SK-N-SH treated with all-trans-retinoic acid at 6 μM for 48 hours (cell line): ENCODE data around the gene SMC6.

ENCODE experiments used
- ARNTL ChIP-seq: fragments of 450-650 bp; formaldehyde crosslinking; IDR thresholded peaks from 2 replicates; pipeline ENCODE4 v1.5.0; 2020; ENCODE audit warnings: low read depth, mild to moderate bottlenecking, moderate library complexity, borderline replicate concordance
- BACH2 ChIP-seq: fragments of 250-450 bp; sonication (Bioruptor Pico); IDR thresholded peaks from 2 replicates; pipeline ENCODE4 v1.9.0; 2021; ENCODE audit warnings: mild to moderate bottlenecking, borderline replicate concordance
- CREB5 ChIP-seq: fragments of 250-450 bp; sonication (Bioruptor Pico); IDR thresholded peaks from 2 replicates; pipeline ENCODE4 v1.5.1; 2020; ENCODE audit warnings: low read depth, mild to moderate bottlenecking, moderate library complexity
- ESRRG ChIP-seq: fragments of 250-450 bp; sonication (Bioruptor Pico); IDR thresholded peaks from 2 replicates; pipeline ENCODE4 v1.6.1; 2021; ENCODE audit warnings: mild to moderate bottlenecking
- GLIS3 ChIP-seq: fragments of 250-450 bp; sonication (Bioruptor Pico); IDR thresholded peaks from 2 replicates; pipeline ENCODE4 v1.5.0; 2020; ENCODE audit warnings: mild to moderate bottlenecking, moderate library complexity
- OSR1 ChIP-seq: fragments of 250-450 bp; sonication (Bioruptor Pico); IDR thresholded peaks from 2 replicates; pipeline ENCODE4 v1.8.0; 2022; ENCODE audit warnings: moderate library complexity, mild to moderate bottlenecking, inconsistent platforms
- PATZ1 ChIP-seq: fragments of 250-450 bp; sonication (Bioruptor Pico); IDR thresholded peaks from 2 replicates; pipeline ENCODE4 v1.8.0; 2020; ENCODE audit warnings: mild to moderate bottlenecking, moderate library complexity, borderline replicate concordance
- POU6F1 ChIP-seq: fragments of 250-450 bp; sonication (Bioruptor Pico); IDR thresholded peaks from 2 replicates; pipeline ENCODE4 v1.8.0; 2021; ENCODE audit warnings: low read depth, mild to moderate bottlenecking, moderate library complexity, borderline replicate concordance
- SNAI2 ChIP-seq: fragments of 250-450 bp; sonication (Bioruptor Pico); IDR thresholded peaks from 2 replicates; pipeline ENCODE4 v1.5.0; 2020; ENCODE audit warnings: mild to moderate bottlenecking, moderate library complexity
- TOX ChIP-seq: fragments of 250-450 bp; sonication (Bioruptor Pico); IDR thresholded peaks from 2 replicates; pipeline ENCODE4 v1.8.0; 2021; ENCODE audit warnings: mild to moderate bottlenecking, moderate library complexity, borderline replicate concordance
- TSHZ2 ChIP-seq: fragments of 250-450 bp; sonication (Bioruptor Pico); IDR thresholded peaks from 2 replicates; pipeline ENCODE4 v1.5.0; 2020; ENCODE audit warnings: mild to moderate bottlenecking, moderate library complexity
- ZFP3 ChIP-seq: fragments of 250-450 bp; sonication (Bioruptor Pico); IDR thresholded peaks from 2 replicates; pipeline ENCODE4 v1.5.0; 2020; ENCODE audit warnings: mild to moderate bottlenecking, moderate library complexity
- ZNF565 ChIP-seq: fragments of 450-650 bp; formaldehyde crosslinking; conservative IDR thresholded peaks from 2 replicates; pipeline ENCODE4 v1.5.0; 2020; ENCODE audit warnings: low read depth, mild to moderate bottlenecking, moderate library complexity
- ZNF70 ChIP-seq: fragments of 450-650 bp; formaldehyde crosslinking; IDR thresholded peaks from 2 replicates; pipeline ENCODE4 v1.5.0; 2020; ENCODE audit warnings: mild to moderate bottlenecking, moderate library complexity

- TF ChIP-seq ZFP3 (CRISPR knock-in tag) (no peak), CREB5 (CRISPR knock-in tag) (no peak), TOX (no peak), OSR1 (CRISPR knock-in tag) (no peak), BACH2 (CRISPR knock-in tag) (no peak), ZNF565 (no peak), SNAI2 (no peak), ESRRG (CRISPR knock-in tag) (no peak), TSHZ2 (CRISPR knock-in tag) (no peak), PATZ1 (CRISPR knock-in tag) (no peak), ARNTL (no peak), ZNF70 (CRISPR knock-in tag) (no peak), POU6F1 (CRISPR knock-in tag) (no peak), GLIS3 (CRISPR knock-in tag) (no peak)
Observed at GRCh38 chr2:17667898-17668297, 85.7 kb downstream of the SMC6 start.
